Right lobe of liver (tissue), 6 donors: ENCODE data around the gene TBX1. TPM values are rescaled to one million over a fixed set of nuclear protein-coding genes. Genes with fewer than 3 reads are reported as not detected.

ENCODE experiments used
- ATAC-seq, 4 donors: fragments of 200-7000 bp; cut with Tn5 transposase; one replicate each; pipeline ENCODE4 v1.9.1; 2020; ENCODE audit warnings: mild to moderate bottlenecking in 4 of 4, moderate library complexity in 4 of 4
- DNase-seq, 3 donors: peaks; one replicate each; pipeline ENCODE4 v3.0.0-alpha.2; 2020
- H3K27ac ChIP-seq, 3 donors: fragments of 200-600 bp; one replicate each; pipeline ENCODE4 v1.8.0; 2022
- H3K27me3 ChIP-seq, 2 donors: fragments of 200-600 bp; one replicate each; pipeline ENCODE4 v1.8.0; 2022
- H3K36me3 ChIP-seq, 4 donors: fragments of 200-600 bp; sonication (generic) in 1 of 4; one replicate each; pipeline versions ENCODE4 v1.5.1 to v1.8.0; 2017 to 2022; ENCODE audit warnings: control low read depth in 1 of 4
- H3K4me1 ChIP-seq, 4 donors: fragments of 200-600 bp; sonication (generic) in 1 of 4; one replicate each; pipeline versions ENCODE4 v1.5.1 to v1.8.0; 2017 to 2022; ENCODE audit warnings: control low read depth in 1 of 4
- H3K4me3 ChIP-seq, 3 donors: fragments of 200-600 bp; one replicate each; pipeline ENCODE4 v1.8.0; 2022
- H3K9me3 ChIP-seq, 4 donors: fragments of 200-600 bp; sonication (generic) in 1 of 4; one replicate each; pipeline versions ENCODE4 v1.5.1 to v1.8.0; 2017 to 2022; ENCODE audit warnings: control low read depth in 1 of 4
- CTCF ChIP-seq, 4 donors: fragments of 200-600 bp in 3 of 4; fragments of 450-650 bp in 1 of 4; IDR thresholded peaks; one replicate each; pipeline versions ENCODE4 v1.5.1 to v1.8.0; 2016 to 2022; ENCODE audit warnings: antibody characterized with exemption in 4 of 4, mild to moderate bottlenecking in 2 of 4
- POLR2A ChIP-seq: fragments of 450-650 bp; IDR thresholded peaks from one replicate; pipeline ENCODE4 v1.6.1; 2017; ENCODE audit warnings: antibody characterized with exemption, mild to moderate bottlenecking
- WGBS: methylation state at CpG from one replicate; pipeline ENCODE4 v1.1.6; 2018; ENCODE audit warnings: low coverage, low lambda C conversion rate; ENCODE audit not compliant: insufficient coverage; ENCODE audit errors: missing lambda C conversion rate; 5-methylcytosine and 5-hydroxymethylcytosine counted together
- intact Hi-C, 2 donors: fragments of 100-400 bp; cut with DNase I; formaldehyde crosslinking; loops; one replicate each; pipeline versions ENCODE4 v1.11.2 to v1.14.1; 2022
- total RNA-seq, 6 experiments: library from RNA; depleted of rRNA in 2 of 6; stranded (reverse); fragments of >200 nt in 2 of 6; fragmentation: NEBNext Ultra II Directional in 3 of 6; extraction: Animal tissue kit (Norgen Biotek cat#: 25700) in 3 of 6; gene quantifications; one replicate each; pipeline versions ENCODE4 v1.1.0 to v1.2.4, GENCODE V29; 2016 to 2023
- donor health status: DM: no; HTN: yes; CAD: no.
- donor health status: DM: no; HTN: no; CAD: no.
- donor health status: DM: no; HTN: no; CAD: no.
- donor health status: DM: no; HTN: yes; CAD: no.
- donor health status: DM: no; HTN: yes; CAD: no.

Gene TBX1
- total RNA-seq, 6 experiments from 2014 or later: 0.24 to 0.37 (median 0.30) TPM; not detected in 2

GRCh38 chr22:19753996-19754700, 6.4 kb upstream of the TBX1 start:
- H3K4me1 ChIP-seq: peaks cover 0 to 4% (median 0%) of the 10 kb centered on the region in 4 donors
- H3K9me3 ChIP-seq: no peaks in the 10 kb centered on the region
- H3K27me3 ChIP-seq: peaks cover 0 to 12% of the 10 kb centered on the region in 2 donors
- TF ChIP-seq CTCF (IDR thresholded peaks at IDR 0.05) (no peak), POLR2A (no peak)
- intact Hi-C loops: loop anchor here (5.0 to 10.0 kb wide), 3 partner anchors 91 to 143 kb away; no protein-coding TSS in a partner anchor
- no peak overlapping the region for H3K27ac ChIP-seq
- ATAC-seq (no peak), DNase-seq (no peak)
- H3K36me3 ChIP-seq: no peaks in the 10 kb centered on the region
- no peak overlapping the region for H3K4me3 ChIP-seq
- 65% methylated on average over 4 of the region's 14 CpGs for WGBS

- Histone ChIP-seq H3K36me3 (no peaks in the 10 kb centered on the region), H3K9me3 (no peaks in the 10 kb centered on the region), H3K4me1 (peaks cover 0 to 4% (median 0%) of the 10 kb centered on the region in 4 donors), H3K4me3 (no peak overlapping the region), H3K27ac (no peak overlapping the region), H3K27me3 (peaks cover 0 to 12% of the 10 kb centered on the region in 2 donors)
- ATAC-seq: no peak
- TF ChIP-seq CTCF (IDR thresholded peaks at IDR 0.05) (no peak), POLR2A (no peak)
- 52% methylated on average over 5 of the region's 14 CpGs for WGBS
- intact Hi-C loops: loop anchor here (5.0 to 10.0 kb wide), 3 partner anchors 90 to 143 kb away; no protein-coding TSS in a partner anchor
- no peak for DNase-seq
Measured at GRCh38 chr22:19754701-19755144, 5.9 kb upstream of the TBX1 start.

GRCh38 chr22:19755145-19755710, 5.3 kb upstream of the TBX1 start:
- H3K27me3 ChIP-seq: peaks cover 0 to 12% of the 10 kb centered on the region in 2 donors
- TF ChIP-seq POLR2A (no peak), CTCF (IDR thresholded peaks at IDR 0.05) (no peak)

GRCh38 chr22:19755722-19756287, 4.8 kb upstream of the TBX1 start:
- no peak overlapping the region for H3K4me3 ChIP-seq
- DNase-seq (no peak), ATAC-seq (no peak)
- H3K36me3 ChIP-seq: no peaks in the 10 kb centered on the region
- H3K27me3 ChIP-seq: peaks cover 0 to 12% of the 10 kb centered on the region in 2 donors
- H3K9me3 ChIP-seq: no peaks in the 10 kb centered on the region
- no peak overlapping the region for H3K27ac ChIP-seq
- 0% methylated on average over 6 of the region's 26 CpGs for WGBS
- peaks cover 0 to 4% (median 0%) of the 10 kb centered on the region in 4 donors for H3K4me1 ChIP-seq
- intact Hi-C loops: loop anchor here (10.0 kb wide), 2 partner anchors 89 to 119 kb away; no protein-coding TSS in a partner anchor
- TF ChIP-seq POLR2A (no peak), CTCF (IDR thresholded peaks at IDR 0.05) (no peak)

More at GRCh38 chr22:19755145-19755710, 5.3 kb upstream of the TBX1 start:
- Histone ChIP-seq H3K4me3 (no peak overlapping the region), H3K27ac (no peak overlapping the region), H3K36me3 (no peaks in the 10 kb centered on the region), H3K9me3 (no peaks in the 10 kb centered on the region), H3K4me1 (peaks cover 0 to 4% (median 0%) of the 10 kb centered on the region in 4 donors)
- DNase-seq (no peak), ATAC-seq (no peak)
- intact Hi-C loops: loop anchor here (10.0 kb wide), 2 partner anchors 90 to 120 kb away; no protein-coding TSS in a partner anchor
- whole genome bisulfite sequencing: 5% methylated on average over 25 of the region's 59 CpGs
